GM08714 (cell line): ENCODE data around the gene MYMK.

ENCODE experiments used
- H3K4me3 ChIP-seq: fragments of 200-500 bp; sonication (Bioruptor generic); 2 replicates; pipeline ENCODE4 v1.5.1; 2014; ENCODE audit warnings: mild to moderate bottlenecking, low read length, inconsistent platforms
- ZNF274 ChIP-seq: IDR thresholded peaks from 2 replicates; pipeline ENCODE4 v1.6.1; 2012; ENCODE audit warnings: mild to moderate bottlenecking, low read depth, low read length

The MYMK gene

GRCh38 chr9:133510926-133511505 is 13.7 kb downstream of the MYMK start:
- no peak for TF ChIP-seq ZNF274

DNA sequence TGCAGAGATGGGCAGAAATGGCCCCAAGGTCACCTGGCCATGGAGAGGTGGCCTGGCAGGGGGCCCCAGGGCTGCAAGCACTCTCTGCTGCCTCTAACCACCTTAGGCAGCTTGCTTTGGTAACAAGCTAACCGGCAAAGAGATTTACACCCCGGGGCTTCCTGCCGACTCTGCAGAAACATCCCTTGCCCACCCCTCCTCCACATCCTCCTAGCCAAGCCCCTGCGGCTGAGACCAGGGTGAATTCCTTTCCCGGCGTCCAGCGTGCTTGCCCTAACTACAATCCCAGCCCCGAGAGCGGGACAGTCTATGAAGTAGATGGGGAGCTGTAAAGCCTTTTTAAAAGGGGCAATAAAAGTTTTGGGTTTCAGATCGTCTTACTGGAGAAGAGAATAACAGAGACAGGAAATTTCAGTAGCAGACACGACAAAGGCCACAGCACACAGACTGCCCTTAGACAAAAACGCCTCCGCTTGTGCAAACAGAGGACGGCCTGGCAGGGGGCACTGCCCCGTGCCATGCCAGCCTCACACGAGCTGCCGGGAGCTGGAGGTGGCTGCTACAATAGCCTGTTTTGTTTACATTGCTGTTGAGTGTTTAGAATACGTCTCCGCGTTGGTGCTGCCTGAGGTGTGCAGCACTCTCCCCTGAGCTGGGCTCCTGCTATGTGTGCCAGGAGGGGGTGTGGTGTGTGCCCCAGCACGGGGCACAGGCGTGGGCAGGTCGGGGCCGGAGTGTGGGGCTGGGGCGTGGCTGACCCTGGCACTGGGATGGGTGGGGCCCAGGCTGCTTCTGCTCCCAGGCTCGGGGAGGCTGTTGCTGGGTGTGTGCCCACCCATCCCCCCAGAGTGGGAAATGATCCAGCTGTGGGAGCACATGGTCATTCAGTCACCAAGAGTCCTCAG is 15.3 kb downstream of the MYMK start:
- no peak for TF ChIP-seq ZNF274
- H3K4me3 ChIP-seq: no peak overlapping the region

More at GRCh38 chr9:133510926-133511505, 13.7 kb downstream of the MYMK start:
- no peak overlapping the region for H3K4me3 ChIP-seq

DNA sequence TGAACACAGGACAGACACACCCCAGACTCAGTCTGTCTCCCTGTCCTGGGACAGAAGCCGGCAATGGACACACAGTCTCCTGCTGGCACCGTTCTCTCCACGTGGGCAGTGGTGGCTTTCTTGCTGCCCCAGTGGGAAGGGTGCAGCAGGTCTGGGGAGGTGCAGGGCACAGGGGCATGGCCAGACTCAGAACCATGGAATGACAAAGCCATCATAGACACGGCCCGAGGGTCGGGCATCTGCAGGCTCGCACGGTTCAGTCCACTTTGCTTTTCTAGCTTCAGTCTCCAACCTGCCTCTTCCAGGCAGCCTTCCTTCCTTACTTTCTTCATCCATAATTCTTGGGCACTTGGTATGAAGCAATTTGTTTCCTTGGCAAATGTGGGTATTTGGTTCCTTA is 16.7 kb downstream of the MYMK start:
- no peak overlapping the region for H3K4me3 ChIP-seq
- TF ChIP-seq ZNF274: no peak

DNA sequence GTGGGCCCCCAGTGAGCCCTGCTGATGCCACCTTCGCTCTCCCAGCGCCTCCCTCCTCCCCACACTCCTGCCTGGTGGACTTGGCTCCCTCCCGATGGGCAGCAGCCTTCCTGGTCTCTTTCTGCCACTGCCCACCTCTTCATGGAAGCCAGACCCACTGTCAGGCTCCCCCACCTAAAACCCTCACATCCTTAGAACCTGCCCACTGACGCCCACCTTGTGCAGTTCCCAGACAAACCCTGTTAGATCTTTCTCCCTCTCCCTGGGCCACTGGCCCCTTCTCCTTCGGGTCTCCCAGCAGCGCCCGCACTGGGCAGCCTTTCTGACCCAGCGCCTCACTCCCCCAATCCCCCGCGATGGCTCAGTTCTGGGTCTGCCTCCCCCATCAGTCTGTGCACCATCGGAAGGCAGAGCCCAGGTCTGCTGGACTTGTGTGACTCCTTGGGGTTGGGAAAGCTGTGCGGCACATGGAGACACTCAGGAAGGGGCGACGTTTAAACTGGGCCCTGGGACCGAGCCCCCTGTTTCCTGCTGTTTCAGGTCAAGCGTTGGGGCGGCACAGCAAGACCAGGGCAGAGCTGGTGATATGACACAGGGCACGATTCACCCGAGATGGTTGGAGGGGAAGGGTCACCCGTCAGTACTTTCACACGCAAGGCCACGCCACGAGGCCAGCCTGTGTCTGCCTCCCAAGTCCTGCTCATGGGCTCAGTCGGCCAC is 17.4 kb downstream of the MYMK start:
- TF ChIP-seq ZNF274: no peak

GRCh38 chr9:133506653-133507038 is 18.1 kb downstream of the MYMK start:
- no peak overlapping the region for H3K4me3 ChIP-seq
- TF ChIP-seq ZNF274: no peak

More for the DNA sequence above, 17.4 kb downstream of the MYMK start:
- no peak overlapping the region for H3K4me3 ChIP-seq

- TF ChIP-seq ZNF274: no peak
- no peak overlapping the region for H3K4me3 ChIP-seq
These were observed 18.7 kb downstream of the MYMK start for GRCh38 chr9:133505901-133506652.

DNA sequence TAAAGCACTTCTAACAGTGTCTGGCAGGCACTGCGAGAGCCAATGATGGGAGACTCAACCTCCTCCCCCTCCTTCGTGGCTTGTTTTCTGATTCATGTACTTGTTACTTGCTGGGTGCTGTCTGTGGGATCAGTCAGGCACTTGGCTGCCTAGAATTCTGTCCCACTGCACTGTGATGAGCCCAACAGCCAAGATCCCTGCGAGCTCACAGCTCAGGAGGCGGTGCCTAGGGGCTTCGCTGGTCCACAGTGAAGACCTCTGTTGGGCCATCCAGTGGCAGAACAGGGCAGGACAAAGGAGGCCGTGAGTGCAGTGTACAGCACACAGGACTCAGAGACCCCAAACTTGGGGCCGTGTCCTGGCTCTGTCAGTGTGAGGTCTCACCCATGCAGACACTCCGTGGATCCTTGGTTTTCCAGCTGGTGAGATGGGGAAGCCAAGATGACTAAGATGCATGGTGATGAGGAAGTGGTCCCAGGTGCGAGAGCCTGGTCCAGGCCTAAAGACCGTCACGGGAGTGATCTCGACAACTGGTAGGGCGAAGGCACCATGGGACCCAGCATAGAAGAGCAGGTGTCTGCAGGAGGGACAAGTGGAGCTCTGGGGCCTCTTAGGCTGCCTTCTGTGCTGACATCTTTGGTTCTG is 19.5 kb downstream of the MYMK start:
- H3K4me3 ChIP-seq: no peak overlapping the region
- TF ChIP-seq ZNF274: no peak

DNA sequence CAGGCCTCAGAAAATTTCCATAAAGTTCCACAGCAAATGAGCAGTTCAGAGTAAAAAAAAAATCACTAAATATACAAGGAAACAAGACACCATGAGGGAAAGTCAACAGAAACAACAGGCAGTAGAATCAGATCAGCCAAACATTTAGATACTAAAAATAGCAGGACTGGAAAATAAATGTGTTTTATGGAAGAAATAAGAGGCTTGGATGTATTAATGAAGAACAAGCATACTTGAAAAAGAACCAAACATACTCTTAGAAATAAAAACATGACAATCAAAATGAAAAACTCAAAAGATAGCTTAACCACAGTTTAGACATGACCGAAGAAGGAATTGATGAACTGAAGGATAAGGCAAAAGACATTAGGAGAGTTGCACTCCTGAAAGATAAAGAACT is 22.6 kb downstream of the MYMK start:
- H3K4me3 ChIP-seq: no peak overlapping the region
- TF ChIP-seq ZNF274: no peak

DNA sequence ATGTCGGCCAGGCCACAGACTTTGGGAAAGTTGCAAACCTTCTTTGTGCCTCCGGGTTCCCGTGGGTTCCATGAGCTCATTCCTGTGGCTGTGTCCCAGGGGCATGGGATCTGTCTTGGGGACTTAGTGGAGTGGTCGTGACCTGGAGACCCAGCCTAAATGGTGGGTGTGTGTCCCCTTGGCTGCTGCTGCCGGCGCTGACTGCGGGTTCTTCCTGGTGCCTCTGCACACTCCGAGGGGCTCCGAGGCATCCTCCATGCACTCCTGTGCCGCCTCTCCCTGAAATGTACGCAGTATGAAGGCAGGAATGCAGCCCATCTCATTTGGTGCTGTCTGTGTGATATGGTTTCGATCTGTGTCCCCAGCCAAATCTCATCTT is 24.9 kb downstream of the MYMK start:
- TF ChIP-seq ZNF274: no peak
- H3K4me3 ChIP-seq: no peak overlapping the region

DNA sequence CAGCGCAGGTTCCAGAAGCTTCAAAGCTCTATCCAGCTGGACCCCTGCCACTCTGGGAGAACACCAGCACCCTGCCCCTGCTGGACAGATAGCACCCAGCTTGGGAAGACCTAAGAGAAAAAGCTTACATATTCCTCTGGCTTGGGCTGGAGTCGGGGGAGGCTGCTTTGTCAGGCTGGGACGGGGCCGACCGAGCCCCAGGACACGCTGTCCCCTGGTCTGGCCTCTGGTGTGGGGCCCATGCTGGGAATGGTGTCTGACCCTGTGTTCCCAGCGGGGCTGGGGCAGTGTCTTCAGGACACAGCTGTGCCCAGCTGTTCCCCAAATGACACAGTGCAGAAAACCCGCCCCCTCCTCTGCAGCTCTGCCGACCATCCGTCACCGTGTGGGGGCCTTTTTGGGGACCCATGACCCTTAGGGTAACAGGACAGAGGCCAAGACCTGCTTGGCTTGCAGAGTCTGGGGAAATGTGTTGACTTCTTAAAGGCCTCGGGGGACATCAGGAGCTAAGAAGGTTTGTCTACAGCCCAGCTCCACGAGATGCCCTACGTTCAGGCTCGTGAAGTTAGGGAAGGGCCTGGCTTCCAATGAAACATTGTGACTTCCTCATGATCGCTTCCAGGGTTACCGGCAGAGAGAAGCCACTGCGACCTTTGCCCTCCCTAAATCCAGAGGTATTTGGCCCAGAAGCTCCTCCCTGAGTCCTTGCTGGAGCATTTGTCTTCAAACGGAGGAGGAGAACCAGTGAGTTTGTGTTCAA is 25.4 kb downstream of the MYMK start:
- TF ChIP-seq ZNF274: no peak
- no peak overlapping the region for H3K4me3 ChIP-seq

GRCh38 chr9:133496861-133497842 is 27.6 kb downstream of the MYMK start:
- no peak for TF ChIP-seq ZNF274
- H3K4me3 ChIP-seq: no peak overlapping the region
